ENCODE results near the gene SMYD3.
A peak's percentile ranks its signal among the peaks of the same experiment; 100 is the strongest.
"Not testable (repeated sequence)": the region's sequence is repeated elsewhere in the genome, so short reads cannot be mapped to it uniquely, and the experiment has no call there.

Gene SMYD3

DNA sequence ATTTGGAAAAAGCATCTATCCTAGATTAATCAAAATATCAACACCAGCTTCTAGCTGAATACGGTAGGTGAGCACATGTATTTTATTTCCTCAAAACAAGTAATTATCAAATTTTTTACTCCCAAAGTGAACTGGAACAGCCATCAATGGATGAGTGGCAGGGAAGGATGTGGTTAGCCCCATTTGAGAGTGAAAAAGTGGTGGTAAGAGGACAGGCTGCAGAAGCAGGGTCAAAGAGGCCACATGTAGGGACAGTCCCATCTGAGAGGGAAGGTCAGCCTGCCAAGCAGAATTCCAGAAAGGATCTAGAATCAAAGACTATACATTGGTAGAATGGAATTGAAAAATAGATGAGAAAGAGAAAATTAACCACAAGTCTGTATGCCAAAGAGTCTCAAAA is 163.8 kb downstream of the SMYD3 start:
- no peak for DNase-seq

DNA sequence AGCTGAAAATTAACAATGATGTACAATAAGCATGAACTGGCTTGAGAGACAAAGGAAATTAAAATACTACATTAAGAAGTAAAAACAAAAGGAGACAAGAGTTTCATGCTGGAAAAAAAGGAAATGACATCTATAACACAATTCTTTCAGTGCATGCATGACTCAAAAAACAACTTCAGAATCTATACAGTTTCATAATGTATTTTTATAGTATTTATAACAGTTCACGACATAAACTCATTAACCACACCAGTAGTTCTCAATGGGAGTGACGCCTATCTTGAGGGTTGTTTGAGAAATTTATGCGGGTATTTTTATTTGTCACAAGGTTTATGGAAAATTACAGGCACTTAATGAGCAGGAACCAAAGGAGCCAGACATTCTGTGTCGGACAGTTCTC is 168.5 kb downstream of the SMYD3 start:
- no peak for DNase-seq

DNA sequence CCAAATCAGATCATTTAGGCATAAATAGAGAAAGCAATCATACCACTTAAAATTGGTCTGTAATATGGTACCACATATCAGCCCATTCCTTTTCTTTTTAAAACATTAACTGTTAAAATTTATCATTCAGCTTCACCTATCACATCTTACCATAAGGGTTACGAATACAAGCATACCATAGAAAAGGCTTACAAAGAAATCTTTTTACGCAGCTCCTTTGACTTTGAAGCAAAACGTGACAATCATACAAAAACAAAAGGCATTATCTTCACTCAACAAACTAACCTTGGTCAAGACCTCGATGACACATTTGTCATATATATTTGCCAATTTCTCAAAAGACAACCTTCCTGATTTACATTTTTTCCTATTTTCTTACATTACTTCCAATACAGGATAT is 169.0 kb downstream of the SMYD3 start:
- DNase-seq = no peak

DNA sequence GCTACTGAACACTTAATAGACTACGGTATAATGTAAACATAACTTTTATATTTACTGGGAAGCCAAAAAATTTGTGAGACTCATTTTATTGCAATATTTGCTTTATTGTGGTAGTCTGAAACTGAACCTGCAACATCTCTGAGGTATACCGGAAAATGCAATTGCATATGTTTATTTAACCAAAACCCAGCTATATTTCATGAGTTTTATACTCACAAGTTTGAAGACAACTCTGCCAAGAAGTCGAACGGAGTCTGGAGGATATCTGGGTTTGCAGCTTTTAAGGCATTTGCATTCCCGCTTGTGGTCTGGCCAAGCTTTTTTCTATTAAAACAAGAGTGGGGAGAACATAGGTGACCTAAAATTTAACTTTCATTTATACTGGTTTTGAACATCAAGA is 171.9 kb downstream of the SMYD3 start:
- DNase-seq = no peak

DNA sequence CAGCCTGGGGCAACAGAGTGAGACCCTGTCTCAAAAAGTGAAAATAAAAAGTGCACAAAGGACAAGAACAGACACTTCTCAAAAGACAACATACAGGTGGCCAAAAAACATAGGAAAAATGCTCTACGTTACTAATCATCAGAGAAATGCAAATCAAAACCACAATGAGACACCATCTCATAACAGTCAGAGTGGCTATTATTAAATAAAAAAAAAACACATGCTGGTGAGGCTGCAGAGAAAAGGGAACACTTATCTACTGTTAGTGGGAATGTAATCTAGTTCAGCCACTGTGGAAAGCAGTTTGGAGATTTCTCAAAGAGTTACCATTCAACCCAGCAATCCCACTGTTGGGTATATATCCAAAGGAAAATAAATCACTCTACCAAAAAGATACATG is 173.2 kb downstream of the SMYD3 start:
- DNase-seq = no peak

DNA sequence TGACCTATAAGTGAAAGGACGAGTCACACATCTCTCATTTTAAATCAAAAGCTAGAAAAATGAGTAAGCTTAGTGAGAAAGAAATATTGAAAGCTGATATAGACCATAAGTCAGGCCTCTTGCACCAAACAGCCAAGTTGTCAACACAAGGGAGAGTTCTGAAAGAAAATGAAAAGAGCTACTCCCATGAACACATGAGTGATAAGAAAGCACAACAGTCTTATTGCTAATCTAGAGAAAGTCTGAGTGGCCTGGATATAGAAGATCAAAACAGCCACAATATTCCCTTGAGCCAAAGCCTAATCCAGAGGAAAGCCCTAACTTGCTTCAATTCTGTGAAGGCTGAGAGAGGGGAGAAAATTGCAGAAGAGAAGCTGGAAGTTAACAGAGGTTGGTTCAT is 175.0 kb downstream of the SMYD3 start:
- no peak for DNase-seq

DNA sequence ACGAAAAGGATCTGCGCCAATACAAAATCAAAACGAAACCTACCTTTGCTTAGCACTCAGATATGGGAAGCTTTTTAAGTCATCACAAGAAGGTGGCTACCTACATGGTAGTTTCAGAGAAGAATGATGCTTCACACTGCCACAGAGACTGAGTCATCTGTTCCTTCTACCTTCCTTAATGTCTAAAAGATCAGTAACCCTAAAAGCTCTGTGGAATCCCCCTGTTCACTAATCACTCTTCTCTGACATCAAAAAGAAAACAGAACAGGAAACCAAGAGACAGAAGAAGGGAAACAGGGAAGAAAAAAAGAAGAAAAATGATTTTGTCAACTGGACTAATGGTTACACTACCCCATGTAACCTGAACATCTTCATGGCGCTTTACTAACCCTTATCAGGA is 177.2 kb downstream of the SMYD3 start:
- DNase-seq = no peak

DNA sequence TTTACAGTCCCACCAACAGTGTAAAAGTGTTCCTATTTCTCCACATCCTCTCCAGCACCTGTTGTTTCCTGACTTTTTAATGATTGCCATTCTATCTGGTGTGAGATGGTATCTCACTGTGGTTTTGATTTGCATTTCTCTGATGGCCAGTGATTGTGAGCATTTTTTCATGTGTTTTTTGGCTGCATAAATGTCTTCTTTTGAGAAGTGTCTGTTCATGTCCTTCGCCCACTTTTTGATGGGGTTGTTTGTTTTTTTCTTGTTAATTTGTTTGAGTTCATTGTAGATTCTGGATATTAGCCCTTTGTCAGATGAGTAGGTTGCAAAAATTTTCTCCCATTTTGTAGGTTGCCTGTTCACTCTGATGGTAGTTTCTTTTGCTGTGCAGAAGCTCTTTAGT is 177.8 kb downstream of the SMYD3 start:
- not testable (repeated sequence) for DNase-seq

DNA sequence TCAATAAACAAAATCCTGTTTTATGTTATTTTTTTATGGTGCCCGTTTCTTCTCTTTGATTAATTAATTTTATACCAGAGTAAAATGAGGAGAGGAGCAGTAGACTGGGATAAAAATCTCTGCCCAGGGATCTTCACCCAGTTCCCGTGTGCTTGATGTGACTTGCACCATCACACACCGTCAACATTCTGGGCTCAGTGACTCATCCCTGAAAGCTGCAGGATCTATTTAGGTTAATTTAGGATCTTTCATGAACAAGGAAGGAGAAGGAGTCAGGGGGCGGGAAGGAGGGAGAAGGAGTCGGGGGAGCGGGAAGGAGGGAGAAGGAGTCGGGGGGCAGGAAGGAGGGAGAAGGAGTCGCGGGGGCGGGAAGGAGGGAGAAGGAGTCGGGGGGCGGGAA is 182.4 kb downstream of the SMYD3 start:
- no peak for DNase-seq

DNA sequence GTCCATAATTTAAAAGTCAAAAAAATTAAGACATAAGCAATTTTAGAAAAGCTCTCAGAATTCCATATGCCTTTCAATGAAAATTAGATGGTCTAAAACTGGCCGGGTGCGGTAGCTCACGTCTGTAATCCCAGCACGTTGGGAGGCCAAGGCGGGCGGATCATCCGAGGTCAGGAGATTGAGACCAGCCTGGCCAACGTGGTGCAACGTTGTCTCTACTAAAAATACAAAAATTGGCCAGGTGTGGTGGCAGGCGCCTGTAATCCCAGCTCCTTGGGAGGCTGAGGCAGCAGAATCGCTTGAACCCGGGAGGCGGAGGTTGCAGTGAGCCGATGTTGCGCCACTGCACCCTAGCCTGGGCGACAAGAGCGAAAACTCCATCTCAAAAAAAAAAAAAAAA is 183.0 kb downstream of the SMYD3 start:
- DNase-seq = not testable (repeated sequence)

DNA sequence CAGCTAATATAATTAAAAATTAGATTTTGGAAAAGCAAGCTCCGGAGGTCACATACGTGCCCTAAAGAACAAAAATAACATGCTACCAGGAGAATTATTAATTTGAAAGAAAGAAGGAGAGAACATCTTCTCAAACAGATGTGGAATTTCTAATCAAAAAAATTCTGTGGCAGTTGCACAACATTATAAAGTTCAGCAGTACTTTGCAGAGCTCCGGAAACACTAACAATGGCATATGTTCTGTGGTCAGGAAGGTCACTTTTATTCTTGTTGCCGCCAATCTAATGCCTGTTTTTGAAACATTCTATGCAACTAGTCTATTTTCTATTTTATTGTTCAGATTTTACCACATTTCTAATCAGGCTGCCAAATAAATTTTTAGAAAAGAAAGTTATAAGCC is 186.8 kb downstream of the SMYD3 start:
- DNase-seq = no peak

DNA sequence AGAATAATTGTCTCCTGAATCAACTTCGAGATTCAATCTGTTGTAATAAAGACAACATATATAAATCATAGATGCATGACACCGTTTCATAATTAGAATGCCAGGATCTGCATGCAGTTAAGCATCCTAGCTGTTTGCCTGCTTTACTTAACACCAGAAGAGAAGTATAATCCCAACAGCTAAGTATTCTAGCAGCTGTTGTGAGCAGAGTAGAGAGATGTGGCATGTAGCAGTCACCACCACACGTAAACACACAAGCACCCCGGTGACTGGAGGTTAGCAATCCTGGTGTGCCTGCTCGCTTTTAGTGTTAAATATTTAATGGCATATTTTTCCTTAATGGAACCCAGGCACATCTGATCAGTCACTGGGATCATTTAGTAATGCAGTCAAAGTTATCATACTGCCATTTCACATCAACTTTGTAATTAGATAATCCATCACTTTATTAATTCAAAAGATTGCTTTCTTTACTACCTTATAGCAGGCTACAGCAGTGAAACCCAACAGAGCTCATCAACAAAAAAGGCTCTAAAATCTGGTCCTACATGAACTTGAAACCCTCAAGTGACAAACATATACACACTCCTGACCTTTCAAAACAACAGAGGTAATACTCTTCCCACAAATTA is 187.9 kb downstream of the SMYD3 start:
- DNase-seq = no peak

DNA sequence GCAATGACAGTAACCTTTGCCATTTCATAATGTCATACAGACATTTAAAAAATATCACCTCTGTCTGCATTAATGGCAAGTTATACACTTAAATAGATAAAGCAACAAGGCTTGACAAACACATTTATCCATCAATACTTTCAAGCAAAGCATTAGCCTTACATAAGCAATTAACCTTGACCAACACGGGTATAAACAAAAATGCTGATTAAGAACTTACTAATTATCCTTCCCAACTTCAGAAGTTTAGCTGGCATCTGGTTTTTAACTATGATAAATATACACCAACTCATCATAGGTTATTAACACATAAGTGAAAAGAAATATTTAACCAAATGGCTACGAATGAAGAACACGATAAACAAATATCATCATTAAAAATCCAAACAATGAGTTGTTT is 188.5 kb downstream of the SMYD3 start:
- no peak for DNase-seq

DNA sequence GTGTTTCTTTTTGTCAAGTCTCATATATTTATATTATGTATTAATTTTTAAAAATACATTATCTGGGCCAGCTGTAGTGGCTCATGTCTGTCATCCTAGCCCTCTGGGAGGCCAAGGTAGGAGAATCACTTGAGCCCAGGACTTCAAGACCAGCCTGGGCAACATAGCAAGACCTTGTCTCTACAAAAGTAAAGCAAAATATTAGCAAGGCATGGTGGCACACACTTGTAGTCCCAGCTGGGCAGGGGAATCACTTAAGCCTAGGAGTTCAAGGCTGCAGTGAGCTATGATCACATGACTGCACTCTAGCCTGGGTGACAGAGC is 189.1 kb downstream of the SMYD3 start:
- no peak for DNase-seq

DNA sequence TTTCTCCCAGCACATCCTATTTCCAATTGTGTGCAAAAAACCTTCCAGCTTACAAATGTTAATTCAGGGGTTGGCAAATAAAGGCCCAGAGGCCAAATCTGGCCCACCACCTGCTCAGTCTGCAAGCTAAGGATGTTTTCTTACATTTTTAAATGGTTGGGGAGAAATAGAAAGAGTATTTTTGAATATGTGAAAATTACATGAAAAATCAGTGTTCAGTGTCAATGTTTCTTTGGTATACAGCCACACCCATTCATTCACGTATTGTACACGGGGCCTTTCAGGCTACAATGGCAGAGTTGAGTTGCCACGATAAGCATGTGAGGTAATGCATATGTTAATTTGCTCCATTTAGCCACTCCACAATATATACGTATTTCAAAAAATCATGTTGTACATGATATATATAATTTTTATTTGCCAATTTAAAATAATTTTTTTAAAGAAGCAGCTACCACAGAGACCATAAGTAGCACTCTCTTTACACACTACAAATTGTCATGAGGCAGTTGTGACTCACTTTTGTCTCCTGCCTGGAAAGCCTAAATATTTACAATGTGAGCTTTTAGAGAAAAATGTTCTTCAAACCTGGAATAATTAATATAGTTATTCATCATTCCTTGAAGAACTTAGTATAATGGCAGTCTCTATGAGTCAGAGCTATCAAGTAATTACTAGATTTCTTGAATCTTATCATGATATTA is 189.6 kb downstream of the SMYD3 start:
- DNase-seq = no peak

DNA sequence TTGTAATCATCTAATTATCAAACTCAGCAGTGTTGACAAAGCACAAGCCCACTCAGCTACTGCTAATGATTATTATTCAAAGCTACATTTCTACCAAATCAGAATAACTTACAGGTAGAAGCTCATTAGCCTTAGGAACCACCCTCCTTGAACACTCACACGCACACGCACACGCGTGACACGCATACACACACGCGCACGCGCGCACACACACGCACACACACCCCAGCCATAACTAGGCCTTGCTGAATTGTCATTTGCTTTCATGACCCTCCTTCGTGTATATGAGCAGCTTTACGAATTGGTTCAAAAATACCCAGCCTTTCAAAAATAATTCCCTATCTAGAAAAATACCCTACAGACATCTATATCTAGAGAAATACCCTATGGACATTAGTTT is 195.6 kb downstream of the SMYD3 start:
- no peak for DNase-seq

DNA sequence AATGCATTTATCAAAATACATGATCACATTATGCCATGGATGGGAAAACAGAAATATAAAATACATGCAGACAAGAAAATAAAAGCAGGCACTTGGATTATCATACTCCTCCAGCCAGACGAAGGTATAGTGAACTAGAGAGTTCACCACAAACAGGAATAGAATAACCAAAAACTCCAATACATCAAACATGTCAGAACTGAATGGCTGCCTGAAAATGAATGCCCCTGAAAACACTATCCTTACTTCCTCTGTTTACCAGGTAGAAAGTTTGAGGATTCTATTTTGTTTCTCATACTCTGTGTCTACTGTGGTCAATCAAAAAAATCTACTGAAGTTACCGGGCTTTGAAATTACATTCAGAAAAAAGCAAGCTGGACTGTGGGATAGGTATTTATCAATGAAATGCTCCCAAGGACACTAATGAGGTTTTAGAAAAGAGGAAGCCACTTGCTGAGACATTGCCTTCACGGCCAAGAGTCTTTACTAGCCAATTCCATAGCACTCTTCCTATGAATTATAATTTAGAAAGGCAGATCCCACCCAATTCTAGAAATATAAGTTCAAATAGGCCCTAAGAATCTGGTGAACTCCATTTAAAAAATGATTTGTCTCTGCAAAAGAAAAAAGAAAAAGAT is 197.7 kb downstream of the SMYD3 start:
- DNase-seq = no peak

DNA sequence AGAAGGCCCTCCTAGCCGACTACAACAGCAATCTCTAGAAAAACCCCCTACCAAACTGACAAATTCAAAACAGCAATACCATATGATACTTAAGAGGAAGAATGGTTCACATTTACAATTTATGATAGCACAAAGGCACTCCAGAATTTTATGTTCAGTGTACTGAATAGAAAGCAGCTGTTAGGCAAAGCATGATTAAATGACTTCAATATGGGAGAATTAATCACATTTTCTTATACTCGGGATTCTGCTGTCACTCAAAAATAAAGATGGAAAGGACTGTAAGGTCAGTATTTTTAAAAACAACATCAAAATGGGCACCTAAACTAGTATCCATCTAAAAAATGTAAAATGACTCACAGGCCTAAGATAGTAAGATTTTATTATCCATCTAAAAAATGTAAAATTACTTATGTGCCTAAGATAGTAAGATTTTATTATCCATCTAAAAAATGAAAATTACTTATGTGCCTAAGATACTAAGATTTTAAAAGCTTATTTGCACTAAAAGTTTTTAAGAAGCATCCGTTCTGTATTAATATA is 198.5 kb downstream of the SMYD3 start:
- DNase-seq = no peak

DNA sequence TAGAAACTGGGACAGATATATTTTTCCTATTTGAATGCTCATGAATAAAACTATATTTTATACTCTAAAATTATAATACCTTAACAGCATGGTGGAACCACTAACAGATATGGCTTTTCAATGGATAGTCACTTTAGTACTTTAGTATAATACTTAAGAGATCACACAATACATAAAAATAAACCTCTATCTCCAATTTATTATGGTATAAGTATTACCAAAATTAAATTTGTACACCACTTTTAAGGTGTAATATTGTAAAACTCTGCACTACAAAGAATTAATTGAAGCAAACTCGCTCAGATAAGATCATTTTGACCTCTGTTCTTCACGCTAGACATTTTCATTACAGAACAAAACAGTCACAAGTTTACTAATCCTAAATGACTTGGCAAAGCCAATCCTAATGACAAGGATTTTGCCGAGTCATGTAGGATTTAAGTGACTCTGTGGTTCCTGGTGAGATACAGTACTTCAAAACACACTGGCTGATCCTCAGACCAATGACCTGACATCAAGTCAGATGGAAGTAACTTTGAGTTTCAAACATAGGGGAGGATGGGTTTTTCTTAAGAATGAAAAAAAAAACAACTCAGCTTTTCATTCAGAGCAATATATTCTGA is 200.6 kb downstream of the SMYD3 start:
- no peak for DNase-seq

DNA sequence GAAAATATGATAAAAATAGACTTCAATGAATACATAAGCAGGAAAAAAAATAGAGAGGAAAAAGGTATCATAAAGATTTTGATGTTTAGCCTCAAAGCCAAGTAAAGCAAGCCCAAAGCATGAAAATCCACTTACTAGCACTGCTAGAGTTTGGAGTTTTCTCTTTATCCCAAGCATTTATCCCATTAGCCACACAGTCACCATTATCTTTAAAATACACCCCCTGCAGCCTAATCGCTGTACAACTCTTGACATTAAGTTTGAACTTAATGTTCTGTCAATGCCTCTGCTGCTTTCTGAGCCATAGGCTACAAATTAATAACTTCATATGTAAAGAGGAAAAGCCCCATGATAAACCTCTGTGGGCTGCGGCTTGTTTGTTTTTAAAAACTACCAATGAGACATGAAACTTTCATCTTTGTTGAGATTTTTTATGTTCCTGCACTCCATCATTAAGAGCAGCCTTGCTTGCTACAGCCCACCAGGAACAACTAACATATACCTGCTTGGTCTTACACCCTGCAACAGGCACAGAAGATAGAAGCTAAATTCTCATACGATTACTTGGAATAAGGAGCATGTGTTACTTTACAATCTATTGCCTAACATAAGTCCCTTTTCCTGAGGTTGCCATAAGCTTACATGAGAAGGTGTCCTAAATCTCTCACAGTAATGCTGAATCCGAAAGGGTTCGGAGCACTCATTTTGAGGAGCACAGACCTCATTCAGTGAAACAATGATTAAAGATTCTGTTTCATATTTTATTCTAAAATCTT is 202.4 kb downstream of the SMYD3 start:
- DNase-seq = peak; percentile 58

DNA sequence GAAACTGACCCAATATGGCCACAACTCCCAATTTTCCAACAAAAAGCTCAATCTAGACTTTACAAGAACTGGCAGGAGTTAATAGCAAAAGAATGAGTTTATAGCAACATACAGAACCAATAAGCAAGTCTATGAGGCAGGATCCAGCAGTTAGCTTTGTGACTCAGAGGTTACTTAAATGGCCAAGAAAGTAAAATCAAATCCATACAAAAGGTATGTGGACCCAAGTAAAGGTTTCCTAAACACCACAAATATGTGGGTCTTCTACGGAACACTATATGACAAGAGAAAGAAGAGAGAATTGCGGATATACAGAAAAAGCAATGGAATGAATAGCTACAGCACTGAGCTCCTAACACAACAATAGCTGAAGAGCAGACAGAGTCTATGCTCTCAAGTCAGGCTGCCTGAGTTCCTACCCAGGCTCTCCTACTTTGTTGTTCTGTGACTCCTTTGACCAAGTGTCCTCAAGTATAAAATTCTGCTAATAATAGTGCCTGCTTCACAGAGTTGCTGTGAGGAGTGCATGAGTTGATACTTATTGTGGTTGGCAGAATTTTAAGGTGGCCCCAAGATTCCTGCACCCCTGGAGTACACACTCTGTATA is 204.3 kb downstream of the SMYD3 start:
- DNase-seq = no peak

DNA sequence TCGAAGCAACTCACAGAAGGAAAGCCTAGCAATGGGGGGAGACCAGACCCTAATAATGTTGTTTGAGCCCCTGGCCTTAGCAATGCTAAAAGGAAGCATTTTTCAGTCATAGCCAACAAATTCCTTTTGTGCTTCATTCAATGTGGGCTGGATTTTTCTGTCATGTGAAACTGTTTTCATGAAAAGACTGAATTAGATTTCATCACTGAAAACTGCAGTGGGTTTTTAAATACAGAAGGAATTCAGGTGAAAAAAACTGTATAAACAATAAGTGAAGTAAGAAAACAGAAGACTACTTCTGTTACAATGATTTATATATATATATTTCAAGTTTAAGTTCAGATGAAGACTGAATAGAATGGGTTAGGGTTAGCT is 204.8 kb downstream of the SMYD3 start:
- DNase-seq = no peak

Measured in NCI-H2227 treated with DMSO at 0.1 percent for 48 hours (cell line).